GM12878 (cell line): ENCODE results near the gene HERPUD1. TPM values are rescaled to one million over a fixed set of nuclear protein-coding genes. Genes with fewer than 3 reads are reported as not detected.

Experiments
- ATAC-seq: fragments of 200-7000 bp; cut with Tn5 transposase; 3 replicates; pipeline ENCODE4 v1.9.1; 2020; ENCODE audit warnings: mild to moderate bottlenecking, moderate library complexity
- BruUV-seq: library from RNA; stranded (reverse); fragments of 400-500 nt; replicated peaks from 2 replicates; lab custom pipeline; 2021; lab: Mats Ljungman, UMichigan
- CTCF ChIA-PET: fragments of 300-600 bp; sonication (Branson Sonifier 250); formaldehyde crosslinking; extraction: SDS; loops from one replicate; lab custom pipeline; 2021; ENCODE audit warnings: inconsistent platforms; lab: Yijun Ruan, JAX
- POLR2A ChIA-PET: fragments of 350-600 bp; formaldehyde crosslinking; extraction: SDS; loops from one replicate; lab custom pipeline; 2021; ENCODE audit warnings: inconsistent platforms; lab: Charles Lee
- RAD21 ChIA-PET: fragments of 300-600 bp; sonication (Branson Sonifier 250); formaldehyde crosslinking; loops from one replicate; lab custom pipeline; 2023; ENCODE audit warnings: antibody characterized with exemption; ENCODE audit not compliant: unreplicated experiment; lab: Charles Lee
- SMC1A ChIA-PET: fragments of 300-600 bp; sonication (Branson Sonifier 250); formaldehyde crosslinking; loops from one replicate; lab custom pipeline; 2023; ENCODE audit not compliant: unreplicated experiment, uncharacterized antibody; lab: Charles Lee
- DNase-seq: peaks from one replicate; pipeline ENCODE4 v3.0.0-alpha.2; 2011; ENCODE audit warnings: low read depth, low spot score
- FAIRE-seq: peaks from 3 replicates; lab custom pipeline; 2011; peaks lifted over from hg19 to GRCh38; lab: Jason Lieb, UNC
- H2AFZ ChIP-seq: 2 replicates; pipeline ENCODE4 v1.6.0; 2011; ENCODE audit warnings: low read depth, low read length, control low read depth; ENCODE audit not compliant: control insufficient read depth
- H3K27ac ChIP-seq: 2 replicates; pipeline ENCODE4 v1.5.1; 2011; ENCODE audit warnings: control low read depth; ENCODE audit not compliant: control insufficient read depth, insufficient read depth
- H3K27me3 ChIP-seq, 2 experiments: replicated peaks in 1 of 2; 2 replicates each; pipeline versions ENCODE4 v1.6.0 to v1.6.1; 2011; ENCODE audit warnings: low read length in 1 of 2; ENCODE audit not compliant: control insufficient read depth in 2 of 2, insufficient read depth in 2 of 2
- H3K36me3 ChIP-seq, 2 experiments: 2 replicates each; pipeline ENCODE4 v1.5.1; 2011; ENCODE audit warnings: low read length in 1 of 2; ENCODE audit not compliant: control insufficient read depth in 2 of 2, insufficient read depth in 2 of 2
- H3K4me1 ChIP-seq: 2 replicates; pipeline ENCODE4 v1.6.1; 2011; ENCODE audit warnings: mild to moderate bottlenecking, low read length, moderate library complexity, mixed read lengths; ENCODE audit not compliant: control insufficient read depth, insufficient read depth
- H3K4me2 ChIP-seq: 2 replicates; pipeline ENCODE4 v1.6.0; 2011; ENCODE audit warnings: control low read depth; ENCODE audit not compliant: control insufficient read depth, insufficient read depth
- H3K4me3 ChIP-seq: fragments of 200-600 bp; sonication (generic); 2 replicates; pipeline ENCODE4 v1.5.1; 2016
- H3K79me2 ChIP-seq: 2 replicates; pipeline ENCODE4 v1.6.0; 2011; ENCODE audit warnings: low read length; ENCODE audit not compliant: control insufficient read depth, insufficient read depth
- H3K9ac ChIP-seq: 2 replicates; pipeline ENCODE4 v1.8.0; 2011; ENCODE audit warnings: low read length, control low read depth, mixed read lengths; ENCODE audit not compliant: control insufficient read depth, insufficient read depth
- H3K9me3 ChIP-seq: replicated peaks from 3 replicates; pipeline ENCODE4 v1.5.1; 2011; ENCODE audit warnings: mild to moderate bottlenecking, low read length; ENCODE audit not compliant: control insufficient read depth, insufficient read depth
- H4K20me1 ChIP-seq: 2 replicates; pipeline ENCODE4 v1.6.0; 2011; ENCODE audit not compliant: control insufficient read depth, insufficient read depth
- ATF2 ChIP-seq: IDR thresholded peaks from 2 replicates; pipeline ENCODE4 v1.6.1; 2012; ENCODE audit warnings: low read length, inconsistent platforms
- CREM ChIP-seq: IDR thresholded peaks from 2 replicates; pipeline ENCODE4 v1.6.1; 2014; ENCODE audit warnings: antibody characterized with exemption, low read depth
- EP300 ChIP-seq, 2 experiments: fragments of 150-350 bp in 1 of 2; IDR thresholded peaks; 2 replicates each; pipeline ENCODE4 v1.6.1; 2011 to 2012; ENCODE audit warnings: low read depth in 2 of 2, low read length in 2 of 2, borderline replicate concordance in 1 of 2, improper control_type of control experiment in 1 of 2, inconsistent platforms in 1 of 2; ENCODE audit not compliant: control insufficient read depth in 1 of 2
- HSF1 ChIP-seq: fragments of 150-350 bp; IDR thresholded peaks from 2 replicates; pipeline ENCODE4 v1.6.1; 2014; ENCODE audit warnings: mild to moderate bottlenecking, low read depth, low read length
- KDM1A ChIP-seq: fragments of 200-600 bp; sonication (generic); IDR thresholded peaks from 2 replicates; pipeline ENCODE4 v1.6.1; 2016; ENCODE audit warnings: borderline replicate concordance
- MEF2A ChIP-seq: IDR thresholded peaks from 2 replicates; pipeline ENCODE4 v1.6.1; 2011; ENCODE audit warnings: low read depth, mild to moderate bottlenecking, low read length, moderate library complexity; ENCODE audit not compliant: insufficient read depth
- MTA2 ChIP-seq: fragments of 450-650 bp; IDR thresholded peaks from 2 replicates; pipeline ENCODE4 v1.6.1; 2016; ENCODE audit warnings: low read depth, mild to moderate bottlenecking, moderate library complexity
- MXI1 ChIP-seq: fragments of 150-350 bp; IDR thresholded peaks from 2 replicates; pipeline ENCODE4 v1.6.1; 2011; ENCODE audit warnings: low read depth, mild to moderate bottlenecking, inconsistent platforms, low read length, improper control_type of control experiment
- MYC ChIP-seq: IDR thresholded peaks from 2 replicates; pipeline ENCODE4 v1.6.1; 2011; ENCODE audit warnings: mild to moderate bottlenecking, low read length, moderate library complexity, inconsistent platforms; ENCODE audit not compliant: insufficient read depth, insufficient replicate concordance, insufficient read length, severe bottlenecking
- NFYB ChIP-seq: IDR thresholded peaks from 2 replicates; pipeline ENCODE4 v1.6.1; 2011; ENCODE audit warnings: low read depth, mild to moderate bottlenecking, low read length, improper control_type of control experiment, moderate library complexity; ENCODE audit not compliant: insufficient read depth
- NR2C2 ChIP-seq: IDR thresholded peaks from 2 replicates; pipeline ENCODE4 v1.6.1; 2011; ENCODE audit warnings: borderline replicate concordance, low read depth; ENCODE audit not compliant: control insufficient read depth, insufficient read length
- RAD21 ChIP-seq: IDR thresholded peaks from 2 replicates; pipeline ENCODE4 v1.6.1; 2011; ENCODE audit warnings: mild to moderate bottlenecking, low read depth, low read length, moderate library complexity; ENCODE audit not compliant: insufficient read depth
- SMAD1 ChIP-seq: fragments of 450-650 bp; IDR thresholded peaks from 2 replicates; pipeline ENCODE4 v1.6.1; 2018; ENCODE audit warnings: mild to moderate bottlenecking, low read depth; ENCODE audit not compliant: partially characterized antibody
- ZNF274 ChIP-seq: IDR thresholded peaks from one replicate; pipeline ENCODE4 v1.8.0; 2011; ENCODE audit not compliant: insufficient read length, insufficient read depth
- ZNF592 ChIP-seq: fragments of 450-650 bp; IDR thresholded peaks from 2 replicates; pipeline ENCODE4 v1.6.1; 2017; ENCODE audit warnings: mild to moderate bottlenecking, moderate library complexity
- ZZZ3 ChIP-seq: IDR thresholded peaks from 2 replicates; pipeline ENCODE4 v1.6.1; 2011; ENCODE audit warnings: low read depth; ENCODE audit not compliant: control insufficient read depth, insufficient read length
- WGBS: methylation state at CpG from one replicate; pipeline ENCODE4 v1.1.6; 2016; ENCODE audit warnings: low lambda C conversion rate; ENCODE audit not compliant: insufficient replicate concordance, insufficient coverage; ENCODE audit errors: missing lambda C conversion rate; 5-methylcytosine and 5-hydroxymethylcytosine counted together
- in situ Hi-C: fragments of 300-500 bp; cut with MboI; formaldehyde crosslinking; loops from 9 replicates; pipeline ENCODE4 v1.14.3; 2018; ENCODE audit warnings: mixed read lengths
- intact Hi-C: fragments of 100-400 bp; cut with micrococcal nuclease; formaldehyde crosslinking; loops from one replicate; pipeline ENCODE4 v1.14.2; 2022; ENCODE audit not compliant: unreplicated experiment
- polyA plus RNA-seq, 11 experiments: library from polyadenylated mRNA; depleted of rRNA in 4 of 11; unstranded in 6 of 11; stranded (reverse) in 5 of 11; fragments of >200 nt; fragmentation: Nextera tagmentation in 4 of 11; fragmentation: Illumina TruSeq in 1 of 11; extraction: Ambion mirVana in 4 of 11; extraction: Trizol in 1 of 11; gene quantifications; 1 replicate in 1 of 11; 2 replicates in 10 of 11; pipeline versions ENCODE4 v1.2.1 to v1.2.3, GENCODE V29; 2011 to 2016; ENCODE audit warnings: inconsistent platforms in 2 of 11, missing spikeins in 2 of 11, low read depth in 1 of 11
- total RNA-seq, 4 experiments: library from RNA; depleted of rRNA in 3 of 4; stranded (reverse); fragments of >200 nt in 3 of 4; fragmentation: Illumina TruSeq in 1 of 4; extraction: Trizol in 1 of 4; gene quantifications; 2 replicates each; pipeline versions ENCODE4 v1.2.1 to v1.2.3, GENCODE V29; 2013 to 2021

The HERPUD1 gene
- total and polyA plus RNA-seq, 10 of the 15 experiments (the other 5 are each of a cell fraction or from before 2014, with no cell fraction given), result 32.6 to 212 (median 122) TPM

GRCh38 chr16:56977823-56978430, 46.0 kb downstream of the HERPUD1 start:
- FAIRE-seq, result no peak
- H3K79me2 ChIP-seq, result no peaks in the 10 kb centered on the region
- no peak overlapping the region for H3K4me2 ChIP-seq
- intact Hi-C loops, result no loop called here
- no peak overlapping the region for H3K4me3 ChIP-seq
- POLR2A ChIA-PET, result interaction anchor here (2.9 to 17.6 kb wide), 5 partner anchors 6 to 64 kb away, joined by 10 to 343 read pairs (median 216); partner anchors contain the start of gene NLRC5
- no peak overlapping the region for H3K27ac ChIP-seq
- in situ Hi-C loops, result no loop called here
- no peak for ATAC-seq
- H4K20me1 ChIP-seq, result no peaks in the 10 kb centered on the region
- RAD21 ChIA-PET, result interaction anchor here (1.5 to 22.4 kb wide), 4 partner anchors 10 to 63 kb away, joined by 6 to 473 read pairs (median 242); partner anchors contain the start of gene CETP
- SMC1A ChIA-PET, result interaction anchor here (1.2 to 31.6 kb wide), 9 partner anchors 7 to 68 kb away, joined by 3 to 604 read pairs (median 10); partner anchors contain the start of genes CETP and NLRC5
- H3K27me3 ChIP-seq, result no peaks in the 10 kb centered on the region
- BruUV-seq, result no TSS peak
- no peaks in the 10 kb centered on the region for H3K9me3 ChIP-seq
- DNase-seq, result no peak
- 83% methylated on average over 11 of the region's 11 CpGs for WGBS
- CTCF ChIA-PET, result interaction anchor here (0.7 to 19.4 kb wide), 8 partner anchors 10 to 106 kb away, joined by 3 to 420 read pairs (median 4); partner anchors contain the start of genes CETP and NLRC5
- H3K9ac ChIP-seq, result no peak overlapping the region
- no peaks in the 10 kb centered on the region for H3K36me3 ChIP-seq
- no peak overlapping the region for H2AFZ ChIP-seq
- peaks cover 54% of the 10 kb centered on the region for H3K4me1 ChIP-seq
- TF ChIP-seq RAD21, result no peak
- no peak for TF ChIP-seq MEF2A
- no peak for TF ChIP-seq KDM1A
- TF ChIP-seq EP300 (IDR thresholded peaks at IDR 0.05; ENCODE audit: borderline replicate concordance in 1 of 2, control insufficient read depth in 1 of 2, low read depth in 2 of 2, low read length in 2 of 2), result no peak
- no peak for TF ChIP-seq ZNF592
- TF ChIP-seq MXI1, result no peak
- no peak for TF ChIP-seq NR2C2
- no peak for TF ChIP-seq ATF2
- no peak for TF ChIP-seq MTA2
- no peak for TF ChIP-seq NFYB
- TF ChIP-seq ZZZ3, result no peak
- no peak for TF ChIP-seq SMAD1
- no peak for TF ChIP-seq CREM
- TF ChIP-seq MYC, result no peak
- no peak for TF ChIP-seq ZNF274
- no peak for TF ChIP-seq HSF1
